ENCODE data around the gene RAD51B.

The RAD51B gene

GRCh38 chr14:68468437-68469207 is 649.0 kb downstream of the RAD51B start:
- TF ChIP-seq, protein P1, sequence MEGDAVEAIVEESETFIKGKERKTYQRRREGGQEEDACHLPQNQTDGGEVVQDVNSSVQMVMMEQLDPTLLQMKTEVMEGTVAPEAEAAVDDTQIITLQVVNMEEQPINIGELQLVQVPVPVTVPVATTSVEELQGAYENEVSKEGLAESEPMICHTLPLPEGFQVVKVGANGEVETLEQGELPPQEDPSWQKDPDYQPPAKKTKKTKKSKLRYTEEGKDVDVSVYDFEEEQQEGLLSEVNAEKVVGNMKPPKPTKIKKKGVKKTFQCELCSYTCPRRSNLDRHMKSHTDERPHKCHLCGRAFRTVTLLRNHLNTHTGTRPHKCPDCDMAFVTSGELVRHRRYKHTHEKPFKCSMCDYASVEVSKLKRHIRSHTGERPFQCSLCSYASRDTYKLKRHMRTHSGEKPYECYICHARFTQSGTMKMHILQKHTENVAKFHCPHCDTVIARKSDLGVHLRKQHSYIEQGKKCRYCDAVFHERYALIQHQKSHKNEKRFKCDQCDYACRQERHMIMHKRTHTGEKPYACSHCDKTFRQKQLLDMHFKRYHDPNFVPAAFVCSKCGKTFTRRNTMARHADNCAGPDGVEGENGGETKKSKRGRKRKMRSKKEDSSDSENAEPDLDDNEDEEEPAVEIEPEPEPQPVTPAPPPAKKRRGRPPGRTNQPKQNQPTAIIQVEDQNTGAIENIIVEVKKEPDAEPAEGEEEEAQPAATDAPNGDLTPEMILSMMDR (IDR thresholded peaks at IDR 0.05; ENCODE audit: borderline replicate concordance, insufficient read depth, low read depth, low read length), result no peak

GRCh38 chr14:68469208-68469713 is 649.7 kb downstream of the RAD51B start:
- no peak overlapping the region for H3K4me3 ChIP-seq (ENCODE audit: low read depth, low read length)
- TF ChIP-seq, protein P1 (IDR thresholded peaks at IDR 0.05; ENCODE audit: borderline replicate concordance, insufficient read depth, low read depth, low read length), result no peak

More at GRCh38 chr14:68468437-68469207, 649.0 kb downstream of the RAD51B start:
- H3K4me3 ChIP-seq (ENCODE audit: low read depth, low read length), result no peak overlapping the region

DNA sequence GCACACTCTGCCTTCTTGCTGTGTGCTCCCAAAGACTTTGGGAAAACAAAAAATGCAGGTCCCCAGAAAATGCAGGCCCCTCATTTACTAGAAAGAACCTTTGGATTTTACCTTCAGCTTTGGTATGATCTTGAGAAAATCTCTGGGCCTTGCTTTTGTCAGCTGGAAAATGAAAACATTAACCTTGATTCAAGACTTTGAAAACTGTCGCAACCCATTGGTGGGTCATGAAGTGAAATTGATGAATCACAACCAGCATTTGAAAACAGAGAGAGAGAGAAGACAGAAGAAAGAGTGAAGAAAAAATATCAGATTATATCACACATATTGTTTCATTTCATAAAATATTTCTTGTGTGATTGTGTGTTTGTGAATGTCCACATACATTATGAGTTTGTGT is 650.8 kb downstream of the RAD51B start:
- TF ChIP-seq, protein P1 (IDR thresholded peaks at IDR 0.05; ENCODE audit: borderline replicate concordance, insufficient read depth, low read depth, low read length), result no peak
- no peak overlapping the region for H3K4me3 ChIP-seq (ENCODE audit: low read depth, low read length)

DNA sequence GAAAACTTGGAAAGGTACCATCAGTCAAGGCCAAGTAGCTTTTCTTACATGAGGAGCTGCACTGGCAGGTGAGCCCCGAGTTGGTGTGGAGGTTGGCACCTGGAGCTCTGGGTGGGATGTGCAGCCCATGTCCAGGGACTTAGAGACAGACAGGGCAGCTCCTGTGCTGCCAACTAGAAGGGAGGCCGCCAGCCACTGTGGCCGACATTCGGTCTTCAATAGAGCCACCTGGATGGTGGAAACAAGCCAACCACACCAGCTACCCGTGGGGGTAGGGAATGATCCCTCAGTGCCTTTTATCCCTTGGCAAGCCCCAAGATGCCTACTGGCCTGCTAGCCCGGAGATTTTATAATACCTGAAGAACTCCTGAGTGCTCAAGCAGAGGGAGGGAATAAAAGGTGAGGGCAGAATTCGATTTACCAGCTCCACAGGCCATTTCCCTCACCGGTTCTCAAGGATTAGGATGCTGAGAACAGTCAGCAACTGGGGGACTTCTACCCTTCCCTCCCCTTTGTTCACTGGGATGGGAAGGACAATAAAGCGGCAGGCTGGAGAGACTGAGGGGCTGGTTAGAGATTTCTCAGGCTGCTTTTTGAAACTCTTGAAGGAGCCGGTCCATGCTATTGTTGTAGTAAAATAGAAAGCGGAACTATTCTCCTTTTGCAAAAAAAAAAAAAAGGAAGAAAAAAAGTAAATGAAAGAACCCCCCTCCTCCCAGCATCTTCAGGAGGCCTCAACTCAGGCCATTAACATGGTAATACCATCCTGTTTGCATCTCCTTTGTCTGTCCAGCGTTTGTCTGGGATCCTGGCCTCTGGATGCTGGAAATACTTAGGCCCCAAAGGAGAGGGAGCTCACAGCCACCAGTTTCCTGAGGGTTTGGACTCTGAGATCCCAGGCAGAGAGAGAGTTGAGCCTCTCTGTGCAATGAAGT is 651.7 kb downstream of the RAD51B start:
- H3K4me3 ChIP-seq (ENCODE audit: low read depth, low read length), result no peak overlapping the region
- TF ChIP-seq, protein P1 (IDR thresholded peaks at IDR 0.05; ENCODE audit: borderline replicate concordance, insufficient read depth, low read depth, low read length), result no peak

DNA sequence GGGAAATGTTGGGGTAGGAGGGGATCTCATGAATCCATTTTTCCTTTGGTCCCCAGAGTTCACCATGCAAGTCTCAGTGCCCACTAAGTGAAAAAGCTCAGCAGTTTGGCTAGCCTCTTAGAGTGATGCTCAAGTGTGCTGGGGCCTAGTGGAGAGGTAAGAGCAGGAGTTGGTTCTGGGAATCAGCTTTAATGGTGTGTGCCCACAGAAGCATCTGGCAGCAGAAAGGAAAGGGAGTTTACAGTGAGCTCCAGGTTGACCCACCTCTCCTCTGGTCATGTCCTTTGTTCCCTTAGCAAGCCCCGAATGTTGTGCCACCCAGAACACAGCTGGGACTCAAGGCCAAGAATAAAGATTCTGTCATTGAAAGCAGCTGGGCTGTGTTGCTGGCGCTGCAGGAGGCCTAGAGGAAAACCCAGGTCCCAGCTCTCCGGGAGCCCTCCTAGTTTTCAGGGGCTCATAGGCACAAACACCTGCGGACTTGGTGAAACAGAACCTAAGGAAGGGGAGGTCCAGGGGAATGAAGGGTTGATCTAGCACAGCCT is 652.5 kb downstream of the RAD51B start:
- no peak overlapping the region for H3K4me3 ChIP-seq (ENCODE audit: low read depth, low read length)
- TF ChIP-seq, protein P1 (IDR thresholded peaks at IDR 0.05; ENCODE audit: borderline replicate concordance, insufficient read depth, low read depth, low read length), result no peak

DNA sequence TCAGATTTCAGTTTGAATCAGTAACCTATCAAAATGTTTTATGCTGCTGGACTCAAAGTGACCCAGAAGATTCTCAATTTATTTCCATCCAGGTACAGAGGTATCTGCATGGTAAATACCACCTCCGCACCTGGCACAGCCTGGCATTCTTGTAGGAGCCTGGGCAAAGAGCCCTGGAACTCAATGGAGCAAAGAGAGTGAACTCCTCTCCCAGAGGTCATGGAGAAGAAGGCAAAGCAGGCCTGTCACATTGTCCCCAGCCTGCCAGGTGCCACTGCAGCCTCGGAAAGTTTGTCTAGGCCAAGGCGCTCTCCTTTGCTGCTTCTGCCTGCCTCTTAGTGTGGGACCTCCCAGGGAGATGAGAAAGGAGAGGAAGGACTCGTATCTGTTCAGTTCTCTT is 653.5 kb downstream of the RAD51B start:
- TF ChIP-seq, protein P1 (IDR thresholded peaks at IDR 0.05; ENCODE audit: borderline replicate concordance, insufficient read depth, low read depth, low read length), result no peak
- H3K4me3 ChIP-seq (ENCODE audit: low read depth, low read length), result no peak overlapping the region
